H1 (cell line): Measurements from ENCODE around the gene NDFIP2. TPM values are rescaled to one million over a fixed set of nuclear protein-coding genes. Genes with fewer than 3 reads are reported as not detected.

Source experiments
- CTCF ChIA-PET: fragments of 300-600 bp; sonication (Branson Sonifier 250); formaldehyde crosslinking; loops from one replicate; lab custom pipeline; 2021; ENCODE audit not compliant: partially characterized antibody; lab: Charles Lee
- POLR2A ChIA-PET: fragments of 300-600 bp; sonication (Branson Sonifier 250); formaldehyde crosslinking; loops from one replicate; lab custom pipeline; 2021; ENCODE audit warnings: inconsistent platforms; ENCODE audit not compliant: partially characterized antibody; lab: Charles Lee
- DNase-seq, 2 experiments: peaks; one replicate each; pipeline versions ENCODE4 v3.0.0 to v3.0.0-alpha.2; 2010 to 2022; ENCODE audit warnings: low spot score in 2 of 2, low read depth in 1 of 2, mixed read lengths in 1 of 2
- FAIRE-seq: peaks from 2 replicates; lab custom pipeline; 2011; peaks lifted over from hg19 to GRCh38; lab: Jason Lieb, UNC
- H2AFZ ChIP-seq: 2 replicates; pipeline ENCODE4 v1.8.1; 2012; ENCODE audit warnings: low read length, inconsistent platforms
- H2AK5ac ChIP-seq: 2 replicates; pipeline ENCODE4 v1.6.1; 2013; ENCODE audit warnings: low read depth, low read length
- H2BK120ac ChIP-seq: replicated peaks from 2 replicates; pipeline ENCODE3; 2013; ENCODE audit warnings: low read depth, low read length, inconsistent platforms
- H2BK12ac ChIP-seq: 2 replicates; pipeline ENCODE4 v1.6.1; 2013; ENCODE audit warnings: low read depth, low read length
- H2BK15ac ChIP-seq: 2 replicates; pipeline ENCODE4 v1.6.1; 2013; ENCODE audit warnings: low read length
- H2BK20ac ChIP-seq: 2 replicates; pipeline ENCODE4 v1.6.1; 2013; ENCODE audit warnings: low read length
- H2BK5ac ChIP-seq: 2 replicates; pipeline ENCODE4 v1.6.1; 2013; ENCODE audit warnings: low read depth, low read length
- H3K14ac ChIP-seq: 2 replicates; pipeline ENCODE4 v1.6.1; 2013; ENCODE audit warnings: inconsistent platforms; ENCODE audit not compliant: insufficient read length
- H3K18ac ChIP-seq: 2 replicates; pipeline ENCODE4 v1.6.1; 2013; ENCODE audit warnings: low read length; ENCODE audit errors: extremely low read depth
- H3K23ac ChIP-seq: 2 replicates; pipeline ENCODE4 v1.6.1; 2013; ENCODE audit warnings: inconsistent platforms; ENCODE audit not compliant: insufficient read length
- H3K23me2 ChIP-seq: 2 replicates; pipeline ENCODE4 v1.6.1; 2013; ENCODE audit warnings: low read depth, low read length
- H3K27ac ChIP-seq: 2 replicates; pipeline ENCODE4 v1.6.1; 2011; ENCODE audit warnings: low read depth, low read length, inconsistent platforms
- H3K27me3 ChIP-seq, 4 experiments: replicated peaks in 1 of 4; 1 replicate in 1 of 4; 2 replicates in 3 of 4; pipeline versions ENCODE4 v1.6.1 to v1.8.1; 2011 to 2013; ENCODE audit warnings: low read length in 3 of 4, mild to moderate bottlenecking in 3 of 4, inconsistent platforms in 2 of 4, mixed read lengths in 2 of 4, moderate library complexity in 1 of 4; ENCODE audit not compliant: control insufficient read depth in 3 of 4, insufficient read depth in 3 of 4; ENCODE audit errors: extremely low read depth in 1 of 4
- H3K36me3 ChIP-seq, 4 experiments: 2 replicates each; pipeline versions ENCODE4 v1.6.1 to v1.8.1; 2011 to 2013; ENCODE audit warnings: mild to moderate bottlenecking in 4 of 4, low read length in 3 of 4, moderate library complexity in 2 of 4, control low read depth in 1 of 4, inconsistent platforms in 1 of 4; ENCODE audit not compliant: insufficient read depth in 4 of 4, control insufficient read depth in 2 of 4
- H3K4ac ChIP-seq: replicated peaks from 2 replicates; pipeline ENCODE3; 2013; ENCODE audit warnings: low read length, low read depth, mixed read lengths, inconsistent platforms; ENCODE audit not compliant: insufficient read length
- H3K4me1 ChIP-seq, 4 experiments: replicated peaks in 1 of 4; 1 replicate in 1 of 4; 2 replicates in 3 of 4; pipeline versions ENCODE4 v1.6.1 to v1.8.1; 2011 to 2013; ENCODE audit warnings: low read length in 3 of 4, inconsistent platforms in 2 of 4, mixed read lengths in 1 of 4; ENCODE audit not compliant: insufficient read depth in 4 of 4, control insufficient read depth in 3 of 4
- H3K4me2 ChIP-seq, 2 experiments: 2 replicates each; pipeline versions ENCODE4 v1.6.1 to v1.8.1; 2011 to 2013; ENCODE audit warnings: low read depth in 2 of 2, low read length in 2 of 2, control low read depth in 1 of 2, inconsistent platforms in 1 of 2, mild to moderate bottlenecking in 1 of 2; ENCODE audit not compliant: insufficient read depth in 1 of 2
- H3K4me3 ChIP-seq, 4 experiments: fragments of 200-600, 300-600 bp in 1 of 4; sonication (generic), shearing (Covaris generic), sonication (Bioruptor Twin) in 1 of 4; 2 replicates each; pipeline versions ENCODE4 v1.5.1 to v1.8.1; 2011 to 2016; ENCODE audit warnings: low read length in 4 of 4, low read depth in 3 of 4, control low read depth in 2 of 4, inconsistent platforms in 2 of 4, mild to moderate bottlenecking in 2 of 4, mixed read lengths in 1 of 4, moderate library complexity in 1 of 4; ENCODE audit not compliant: insufficient read depth in 2 of 4; ENCODE audit errors: extremely low read depth in 1 of 4
- H3K56ac ChIP-seq: replicated peaks from 2 replicates; pipeline ENCODE3; 2013; ENCODE audit warnings: low read depth, mild to moderate bottlenecking, mixed read lengths, low read length, inconsistent platforms; ENCODE audit not compliant: insufficient read length
- H3K79me1 ChIP-seq: 2 replicates; pipeline ENCODE4 v1.6.1; 2013; ENCODE audit warnings: low read depth, low read length, control low read depth
- H3K79me2 ChIP-seq, 2 experiments: 2 replicates each; pipeline versions ENCODE4 v1.6.1 to v1.8.1; 2012 to 2013; ENCODE audit warnings: low read length in 2 of 2, mild to moderate bottlenecking in 2 of 2, inconsistent platforms in 1 of 2; ENCODE audit not compliant: insufficient read depth in 2 of 2, control insufficient read depth in 1 of 2
- H3K9ac ChIP-seq, 4 experiments: replicated peaks in 1 of 4; 1 replicate in 1 of 4; 2 replicates in 3 of 4; pipeline versions ENCODE4 v1.6.1 to v1.8.1; 2011 to 2013; ENCODE audit warnings: low read depth in 3 of 4, low read length in 3 of 4, control low read depth in 2 of 4, mild to moderate bottlenecking in 2 of 4, moderate library complexity in 2 of 4, inconsistent platforms in 1 of 4; ENCODE audit errors: extremely low read depth in 1 of 4
- H3K9me3 ChIP-seq, 2 experiments: 2 replicates each; pipeline versions ENCODE4 v1.6.1 to v1.8.1; 2012 to 2013; ENCODE audit warnings: mild to moderate bottlenecking in 2 of 2, moderate library complexity in 2 of 2, control low read depth in 1 of 2, inconsistent platforms in 1 of 2, low read depth in 1 of 2, low read length in 1 of 2, mixed read lengths in 1 of 2; ENCODE audit not compliant: insufficient read depth in 2 of 2
- H4K20me1 ChIP-seq, 2 experiments: replicated peaks in 1 of 2; 2 replicates each; pipeline versions ENCODE3 to v1.8.1; 2011 to 2013; ENCODE audit warnings: inconsistent platforms in 2 of 2, low read length in 2 of 2, mild to moderate bottlenecking in 1 of 2; ENCODE audit not compliant: insufficient read depth in 2 of 2, control insufficient read depth in 1 of 2
- H4K5ac ChIP-seq: 2 replicates; pipeline ENCODE4 v1.6.1; 2013; ENCODE audit warnings: low read length, low read depth, mixed read lengths, inconsistent platforms; ENCODE audit not compliant: insufficient read length
- H4K8ac ChIP-seq: 2 replicates; pipeline ENCODE4 v1.8.0; 2013; ENCODE audit warnings: mild to moderate bottlenecking, moderate library complexity, low read length, inconsistent platforms; ENCODE audit not compliant: insufficient read depth; ENCODE audit errors: extremely low read depth
- H4K91ac ChIP-seq: replicated peaks from 2 replicates; pipeline ENCODE3; 2013; ENCODE audit warnings: low read length, mixed read lengths, inconsistent platforms; ENCODE audit not compliant: insufficient read length
- POLR2A ChIP-seq, 2 experiments: IDR thresholded peaks; 1 replicate in 1 of 2; 2 replicates in 1 of 2; pipeline ENCODE4 v1.6.1; 2011; ENCODE audit warnings: low read depth in 2 of 2, low read length in 2 of 2, mild to moderate bottlenecking in 2 of 2; ENCODE audit errors: control extremely low read depth in 1 of 2
- SIN3A ChIP-seq, 2 experiments: IDR thresholded peaks in 1 of 2; conservative IDR thresholded peaks in 1 of 2; 2 replicates each; pipeline ENCODE4 v1.6.1; 2011 to 2012; ENCODE audit warnings: low read length in 2 of 2, improper control_type of control experiment in 1 of 2, low read depth in 1 of 2, mild to moderate bottlenecking in 1 of 2
- WGBS, 2 experiments: shearing (Covaris generic) in 1 of 2; methylation state at CpG; one replicate each; pipeline versions ENCODE4 v1.1.6 to v1.1.7; 2013 to 2015; ENCODE audit warnings: low lambda C conversion rate in 2 of 2, mixed read lengths in 2 of 2, inconsistent platforms in 1 of 2, low coverage in 1 of 2, missing lambda C conversion rate in 1 of 2; ENCODE audit not compliant: insufficient replicate concordance in 2 of 2, insufficient coverage in 1 of 2, insufficient read length in 1 of 2; ENCODE audit errors: extremely low coverage in 1 of 2, missing lambda C conversion rate in 1 of 2; 5-methylcytosine and 5-hydroxymethylcytosine counted together
- polyA plus RNA-seq, 7 experiments: library from polyadenylated mRNA; depleted of rRNA in 3 of 7; stranded (reverse) in 5 of 7; unstranded in 2 of 7; fragments of >200 nt in 5 of 7; fragments of 200-250 nt in 2 of 7; gene quantifications; 1 replicate in 5 of 7; 2 replicates in 1 of 7; 4 replicates in 1 of 7; pipeline versions ENCODE4 v1.2.1 to v1.2.3, GENCODE V29; 2011 to 2013; ENCODE audit warnings: missing spikeins in 2 of 7, mixed read lengths in 2 of 7
- total RNA-seq: library from RNA; stranded (reverse); fragmentation: NEBNext Ultra II Directional; extraction: Animal tissue kit (Norgen Biotek cat#: 25700); gene quantifications from 2 replicates; pipeline ENCODE4 v1.2.1, GENCODE V29; 2021

The NDFIP2 gene
- total and polyA plus RNA-seq, 2 of the 8 experiments (the other 6 are each of a cell fraction or from before 2014, with no cell fraction given) = 11.1 to 32.9 TPM

DNA sequence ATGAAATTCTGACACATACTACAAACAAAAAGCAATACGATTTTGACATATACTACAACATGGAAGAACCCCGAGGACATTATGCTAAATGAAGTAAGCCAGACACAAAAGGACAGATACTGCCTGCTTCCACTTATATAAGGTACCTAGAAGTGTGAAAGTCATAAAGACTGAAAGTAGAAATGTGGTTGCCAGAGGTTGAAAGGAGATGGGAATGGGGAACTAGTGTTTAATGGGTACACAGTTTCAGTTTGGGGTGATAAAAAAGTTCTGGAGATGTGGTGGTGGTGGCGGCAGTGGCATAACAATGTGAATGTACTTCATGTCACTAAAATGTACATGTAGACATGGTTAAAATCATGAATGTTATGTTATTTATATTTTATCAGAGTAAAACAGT, 12.1 kb upstream of the NDFIP2 start:
- no peak overlapping the region for H3K56ac ChIP-seq
- H2AK5ac ChIP-seq = no peak overlapping the region
- no peak for TF ChIP-seq SIN3A (conservative IDR thresholded peaks at IDR 0.05 in 1 of 2, IDR thresholded peaks at IDR 0.05 in 1 of 2; ENCODE audit: low read depth in 1 of 2, low read length in 2 of 2)
- no peak for TF ChIP-seq POLR2A (IDR thresholded peaks at IDR 0.05; ENCODE audit: control extremely low read depth in 1 of 2, low read depth in 2 of 2, low read length in 2 of 2)
- no peaks in the 10 kb centered on the region for H3K23me2 ChIP-seq
- H4K8ac ChIP-seq = no peak overlapping the region
- H3K14ac ChIP-seq = no peak overlapping the region
- no peak overlapping the region for H2BK120ac ChIP-seq
- H3K18ac ChIP-seq = no peak overlapping the region
- WGBS, 2 experiments = 91% methylated on average over 3 of the region's 3 CpGs; no CpG with 5 or more reads in 1 of the 2 experiments
- ChIA-PET CTCF (interaction anchor here (2.2 kb wide), 1 partner anchor 45 kb away, joined by 6 read pairs; no protein-coding TSS in a partner anchor), POLR2A (no interaction called here)
- H2BK15ac ChIP-seq = no peak overlapping the region
- H3K9ac ChIP-seq = no peak overlapping the region
- H3K79me2 ChIP-seq = no peaks in the 10 kb centered on the region
- H3K27me3 ChIP-seq = no peaks in the 10 kb centered on the region
- H3K36me3 ChIP-seq = no peaks in the 10 kb centered on the region
- no peaks in the 10 kb centered on the region for H4K20me1 ChIP-seq
- H3K23ac ChIP-seq = no peak overlapping the region
- H3K4ac ChIP-seq = no peak overlapping the region
- DNase-seq = no peak
- no peak overlapping the region for H3K4me2 ChIP-seq
- H2BK20ac ChIP-seq = no peak overlapping the region
- no peaks in the 10 kb centered on the region for H3K4me1 ChIP-seq
- no peak overlapping the region for H4K91ac ChIP-seq
- no peaks in the 10 kb centered on the region for H3K9me3 ChIP-seq
- H2BK12ac ChIP-seq = no peak overlapping the region
- H2BK5ac ChIP-seq = no peak overlapping the region
- H3K4me3 ChIP-seq = no peak overlapping the region
- no peak for FAIRE-seq
- no peak overlapping the region for H3K27ac ChIP-seq
- no peak overlapping the region for H2AFZ ChIP-seq
- H4K5ac ChIP-seq = no peak overlapping the region
- no peaks in the 10 kb centered on the region for H3K79me1 ChIP-seq
